ENCODE results near the gene TSSK6.

DNA sequence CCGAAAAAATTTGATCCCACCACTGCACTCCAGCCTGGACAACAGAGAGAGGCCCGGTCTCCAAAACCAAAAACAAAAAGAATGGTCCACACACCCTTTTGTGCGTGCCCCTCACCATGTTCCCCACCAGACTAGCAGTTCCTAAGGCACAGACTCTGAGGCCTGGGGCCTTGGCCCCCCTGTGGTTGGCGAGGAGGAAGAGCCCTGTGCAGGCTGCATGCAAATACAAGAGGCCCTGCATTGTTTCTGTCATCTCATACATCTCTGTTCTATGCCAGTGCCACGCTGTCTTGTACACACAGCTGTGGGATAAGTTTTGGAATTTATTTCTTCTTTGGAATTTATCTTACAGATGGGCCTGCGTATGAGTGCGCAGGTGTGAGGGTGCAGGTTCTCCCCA, 8.7 kb upstream of the TSSK6 start:
- TF ChIP-seq EZH2phosphoT487 (IDR thresholded peaks at IDR 0.05) (no peak), EZH2 (IDR thresholded peaks at IDR 0.05) (no peak)
- TF ChIP-seq, protein P1, sequence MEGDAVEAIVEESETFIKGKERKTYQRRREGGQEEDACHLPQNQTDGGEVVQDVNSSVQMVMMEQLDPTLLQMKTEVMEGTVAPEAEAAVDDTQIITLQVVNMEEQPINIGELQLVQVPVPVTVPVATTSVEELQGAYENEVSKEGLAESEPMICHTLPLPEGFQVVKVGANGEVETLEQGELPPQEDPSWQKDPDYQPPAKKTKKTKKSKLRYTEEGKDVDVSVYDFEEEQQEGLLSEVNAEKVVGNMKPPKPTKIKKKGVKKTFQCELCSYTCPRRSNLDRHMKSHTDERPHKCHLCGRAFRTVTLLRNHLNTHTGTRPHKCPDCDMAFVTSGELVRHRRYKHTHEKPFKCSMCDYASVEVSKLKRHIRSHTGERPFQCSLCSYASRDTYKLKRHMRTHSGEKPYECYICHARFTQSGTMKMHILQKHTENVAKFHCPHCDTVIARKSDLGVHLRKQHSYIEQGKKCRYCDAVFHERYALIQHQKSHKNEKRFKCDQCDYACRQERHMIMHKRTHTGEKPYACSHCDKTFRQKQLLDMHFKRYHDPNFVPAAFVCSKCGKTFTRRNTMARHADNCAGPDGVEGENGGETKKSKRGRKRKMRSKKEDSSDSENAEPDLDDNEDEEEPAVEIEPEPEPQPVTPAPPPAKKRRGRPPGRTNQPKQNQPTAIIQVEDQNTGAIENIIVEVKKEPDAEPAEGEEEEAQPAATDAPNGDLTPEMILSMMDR (IDR thresholded peaks at IDR 0.05) = no peak
